GM23338 (cell line): ENCODE measurements around the gene MYOM3. TPM values are rescaled to one million over a fixed set of nuclear protein-coding genes. Genes with fewer than 3 reads are reported as not detected.

Source experiments
- CREB1 ChIP-seq: fragments of 250-450 bp; sonication (Bioruptor Pico); IDR thresholded peaks from 2 replicates; pipeline ENCODE4 v1.5.0; 2020; ENCODE audit warnings: low read depth, mild to moderate bottlenecking, moderate library complexity
- CTCF ChIP-seq, 2 experiments: fragments of 200-600 bp in 1 of 2; sonication (generic) in 1 of 2; conservative IDR thresholded peaks; 2 replicates each; pipeline versions ENCODE4 v1.5.1 to v1.6.1; 2016 to 2017; ENCODE audit warnings: antibody characterized with exemption in 2 of 2, low read depth in 2 of 2, mild to moderate bottlenecking in 2 of 2, moderate library complexity in 1 of 2
- ETS1 ChIP-seq: IDR thresholded peaks from 2 replicates; pipeline ENCODE4 v1.6.1; 2016; ENCODE audit warnings: antibody characterized with exemption
- EZH2phosphoT487 ChIP-seq: fragments of 200-600 bp; sonication (generic); IDR thresholded peaks from one replicate; pipeline ENCODE4 v1.8.1; 2018; ENCODE audit warnings: antibody characterized with exemption; ENCODE audit not compliant: unreplicated experiment
- JUNB ChIP-seq: IDR thresholded peaks from one replicate; pipeline ENCODE4 v1.6.1; 2016; ENCODE audit warnings: antibody characterized with exemption; ENCODE audit not compliant: unreplicated experiment
- NANOG ChIP-seq: IDR thresholded peaks from 2 replicates; pipeline ENCODE4 v1.6.1; 2016; ENCODE audit warnings: antibody characterized with exemption, borderline replicate concordance
- POLR2AphosphoS5 ChIP-seq: IDR thresholded peaks from 2 replicates; pipeline ENCODE4 v1.6.1; 2016; ENCODE audit warnings: antibody characterized with exemption, low read depth
- ZNF114 ChIP-seq: fragments of 250-450 bp; sonication (Bioruptor Pico); IDR thresholded peaks from 2 replicates; pipeline ENCODE4 v1.5.0; 2020; ENCODE audit warnings: mild to moderate bottlenecking, moderate library complexity
- ZNF331 ChIP-seq: fragments of 250-450 bp; sonication (Bioruptor Pico); IDR thresholded peaks from 2 replicates; pipeline ENCODE4 v1.5.0; 2020; ENCODE audit warnings: low read depth, mild to moderate bottlenecking, moderate library complexity
- ZNF462 ChIP-seq: fragments of 250-450 bp; sonication (Bioruptor Pico); IDR thresholded peaks from 2 replicates; pipeline ENCODE4 v1.5.0; 2020; ENCODE audit warnings: mild to moderate bottlenecking, moderate library complexity
- polyA plus RNA-seq: library from polyadenylated mRNA; unstranded; fragments of >200 nt; fragmentation: Nextera tagmentation; extraction: Ambion mirVana; gene quantifications from 2 replicates; pipeline ENCODE4 v1.2.1, GENCODE V29; 2016
- total RNA-seq: library from RNA; depleted of rRNA; stranded (reverse); fragments of >200 nt; shearing (Covaris generic); gene quantifications from 2 replicates; pipeline ENCODE4 v1.2.3, GENCODE V29; 2014

Gene MYOM3
- total and polyA plus RNA-seq, 2 experiments from 2014 or later, result not detected

GRCh38 chr1:24126018-24126671 lies 14.2 kb upstream of the MYOM3 start (continued):
- TF ChIP-seq ZNF462 (no peak), ZNF331 (CRISPR knock-in tag) (no peak), CTCF (conservative IDR thresholded peaks at IDR 0.05; ENCODE audit: low read depth in 2 of 2) (no peak), ETS1 (no peak), NANOG (no peak), POLR2AphosphoS5 (no peak), JUNB (no peak), CREB1 (no peak), EZH2phosphoT487 (no peak), ZNF114 (CRISPR knock-in tag) (no peak)
